WTC11 (cell line): ENCODE measurements around the gene MACO1.

Experiments
- CTCF ChIP-seq: fragments of 200-600 bp; IDR thresholded peaks from 2 replicates; pipeline ENCODE4 v1.8.0; 2022; ENCODE audit warnings: antibody characterized with exemption
- GRHL2 ChIP-seq: fragments of 250-450 bp; sonication (Bioruptor Pico); IDR thresholded peaks from 2 replicates; pipeline ENCODE4 v1.8.0; 2022; ENCODE audit warnings: mild to moderate bottlenecking, moderate library complexity; ENCODE audit not compliant: insufficient replicate concordance, severe bottlenecking
- SP1 ChIP-seq: sonication (generic); formaldehyde crosslinking; conservative IDR thresholded peaks from 2 replicates; pipeline ENCODE4 v1.8.1; 2022; ENCODE audit warnings: missing genetic modification reagents
- TF ChIP-seq, protein P1 (sequence below): sonication (generic); formaldehyde crosslinking; IDR thresholded peaks from 2 replicates; pipeline ENCODE4 v1.8.1; 2023; ENCODE audit warnings: mild to moderate bottlenecking, missing genetic modification reagents

- TF ChIP-seq, protein P1, sequence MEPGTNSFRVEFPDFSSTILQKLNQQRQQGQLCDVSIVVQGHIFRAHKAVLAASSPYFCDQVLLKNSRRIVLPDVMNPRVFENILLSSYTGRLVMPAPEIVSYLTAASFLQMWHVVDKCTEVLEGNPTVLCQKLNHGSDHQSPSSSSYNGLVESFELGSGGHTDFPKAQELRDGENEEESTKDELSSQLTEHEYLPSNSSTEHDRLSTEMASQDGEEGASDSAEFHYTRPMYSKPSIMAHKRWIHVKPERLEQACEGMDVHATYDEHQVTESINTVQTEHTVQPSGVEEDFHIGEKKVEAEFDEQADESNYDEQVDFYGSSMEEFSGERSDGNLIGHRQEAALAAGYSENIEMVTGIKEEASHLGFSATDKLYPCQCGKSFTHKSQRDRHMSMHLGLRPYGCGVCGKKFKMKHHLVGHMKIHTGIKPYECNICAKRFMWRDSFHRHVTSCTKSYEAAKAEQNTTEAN (CRISPR knock-in tag): no peak
- TF ChIP-seq GRHL2 (CRISPR knock-in tag) (no peak), SP1 (CRISPR knock-in tag) (no peak), CTCF (no peak)
Measured at GRCh38 chr1:25484096-25484495, 53.4 kb downstream of the MACO1 start.
